ENCODE measurements around the gene TCFL5.

Gene TCFL5

GRCh38 chr20:62826646-62827310 lies 34.8 kb downstream of the TCFL5 start:
- Histone ChIP-seq H3K4me1 (peaks cover 3% of the 10 kb centered on the region), H3K27me3 (ENCODE audit: low read depth) (no peaks in the 10 kb centered on the region), H3K4me3 (no peak overlapping the region), H3K36me3 (replicated peaks) (no peaks in the 10 kb centered on the region), H3K9me3 (no peaks in the 10 kb centered on the region)
- in situ Hi-C loops (cut with MboI; ENCODE audit: low sequenced_read_pairs) = no loop called here
- DNase-seq (ENCODE audit: low spot score in 2 of 2) = no peak

GRCh38 chr20:62825986-62826645 lies 35.5 kb downstream of the TCFL5 start:
- in situ Hi-C loops (cut with MboI; ENCODE audit: low sequenced_read_pairs) = no loop called here
- Histone ChIP-seq H3K4me1 (peaks cover 3% of the 10 kb centered on the region), H3K36me3 (replicated peaks) (no peaks in the 10 kb centered on the region), H3K4me3 (no peak overlapping the region), H3K9me3 (no peaks in the 10 kb centered on the region), H3K27me3 (ENCODE audit: low read depth) (no peaks in the 10 kb centered on the region)
- no peak for DNase-seq (ENCODE audit: low spot score in 2 of 2)

GRCh38 chr20:62825333-62825985 lies 36.2 kb downstream of the TCFL5 start:
- in situ Hi-C loops (cut with MboI; ENCODE audit: low sequenced_read_pairs) = no loop called here
- Histone ChIP-seq H3K36me3 (replicated peaks) (no peaks in the 10 kb centered on the region), H3K27me3 (ENCODE audit: low read depth) (no peaks in the 10 kb centered on the region), H3K9me3 (no peaks in the 10 kb centered on the region), H3K4me3 (no peak overlapping the region), H3K4me1 (peaks cover 3% of the 10 kb centered on the region)
- no peak for DNase-seq (ENCODE audit: low spot score in 2 of 2)

- H3K4me1 ChIP-seq = peaks cover 3% of the 10 kb centered on the region
- H3K4me3 ChIP-seq = 0 out of 2 replicates have a peak overlapping the region, but pooled peaks have one; percentile 6
- in situ Hi-C loops (cut with MboI; ENCODE audit: low sequenced_read_pairs) = no loop called here
- no peaks in the 10 kb centered on the region for H3K9me3 ChIP-seq
- H3K36me3 ChIP-seq (replicated peaks) = no peaks in the 10 kb centered on the region
- peak; percentile 70 to 84 for DNase-seq (ENCODE audit: low spot score in 2 of 2)
- no peaks in the 10 kb centered on the region for H3K27me3 ChIP-seq (ENCODE audit: low read depth)
Observed at GRCh38 chr20:62824476-62825332, 36.9 kb downstream of the TCFL5 start.

GRCh38 chr20:62823688-62824475 lies 37.7 kb downstream of the TCFL5 start:
- no peaks in the 10 kb centered on the region for H3K27me3 ChIP-seq (ENCODE audit: low read depth)
- H3K36me3 ChIP-seq (replicated peaks) = no peaks in the 10 kb centered on the region
- in situ Hi-C loops (cut with MboI; ENCODE audit: low sequenced_read_pairs) = no loop called here
- H3K4me3 ChIP-seq = no peak overlapping the region
- H3K9me3 ChIP-seq = no peaks in the 10 kb centered on the region
- H3K4me1 ChIP-seq = peaks cover 3% of the 10 kb centered on the region
- DNase-seq (ENCODE audit: low spot score in 2 of 2) = no peak

- no peaks in the 10 kb centered on the region for H3K9me3 ChIP-seq
- no peak overlapping the region for H3K4me3 ChIP-seq
- in situ Hi-C loops (cut with MboI; ENCODE audit: low sequenced_read_pairs) = no loop called here
- no peaks in the 10 kb centered on the region for H3K27me3 ChIP-seq (ENCODE audit: low read depth)
- H3K36me3 ChIP-seq (replicated peaks) = no peaks in the 10 kb centered on the region
- H3K4me1 ChIP-seq = peaks cover 3% of the 10 kb centered on the region
- peak; percentile 75 to 82 for DNase-seq (ENCODE audit: low spot score in 2 of 2)
Observed at GRCh38 chr20:62822788-62823651, 38.6 kb downstream of the TCFL5 start.

- H3K4me3 ChIP-seq = no peak overlapping the region
- no peaks in the 10 kb centered on the region for H3K9me3 ChIP-seq
- no peaks in the 10 kb centered on the region for H3K36me3 ChIP-seq (replicated peaks)
- H3K27me3 ChIP-seq (ENCODE audit: low read depth) = no peaks in the 10 kb centered on the region
- peaks cover 3% of the 10 kb centered on the region for H3K4me1 ChIP-seq
- DNase-seq (ENCODE audit: low spot score in 2 of 2) = no peak
- in situ Hi-C loops (cut with MboI; ENCODE audit: low sequenced_read_pairs) = no loop called here
Observed at GRCh38 chr20:62822239-62822787, 39.3 kb downstream of the TCFL5 start.

GRCh38 chr20:62821726-62822210 lies 39.9 kb downstream of the TCFL5 start:
- no peak for DNase-seq (ENCODE audit: low spot score in 2 of 2)

GRCh38 chr20:62820962-62821725 lies 40.5 kb downstream of the TCFL5 start:
- in situ Hi-C loops (cut with MboI; ENCODE audit: low sequenced_read_pairs) = no loop called here
- no peaks in the 10 kb centered on the region for H3K27me3 ChIP-seq (ENCODE audit: low read depth)
- no peak for DNase-seq (ENCODE audit: low spot score in 2 of 2)
- no peaks in the 10 kb centered on the region for H3K9me3 ChIP-seq
- no peak overlapping the region for H3K4me3 ChIP-seq
- H3K4me1 ChIP-seq = peaks cover 6% of the 10 kb centered on the region
- H3K36me3 ChIP-seq (replicated peaks) = no peaks in the 10 kb centered on the region

More at GRCh38 chr20:62821726-62822210, 39.9 kb downstream of the TCFL5 start:
- H3K9me3 ChIP-seq = no peaks in the 10 kb centered on the region
- H3K27me3 ChIP-seq (ENCODE audit: low read depth) = no peaks in the 10 kb centered on the region
- no peaks in the 10 kb centered on the region for H3K36me3 ChIP-seq (replicated peaks)
- no peak overlapping the region for H3K4me3 ChIP-seq
- peaks cover 3% of the 10 kb centered on the region for H3K4me1 ChIP-seq
- in situ Hi-C loops (cut with MboI; ENCODE audit: low sequenced_read_pairs) = no loop called here

GRCh38 chr20:62820208-62820961 lies 41.2 kb downstream of the TCFL5 start:
- Histone ChIP-seq H3K36me3 (replicated peaks) (no peaks in the 10 kb centered on the region), H3K4me3 (no peak overlapping the region), H3K27me3 (ENCODE audit: low read depth) (no peaks in the 10 kb centered on the region), H3K4me1 (peaks cover 6% of the 10 kb centered on the region), H3K9me3 (no peaks in the 10 kb centered on the region)
- DNase-seq (ENCODE audit: low spot score in 2 of 2) = no peak
- in situ Hi-C loops (cut with MboI; ENCODE audit: low sequenced_read_pairs) = no loop called here
